Gastrocnemius medialis (tissue), 4 donors: ENCODE measurements around the gene ZNF521. TPM values are rescaled to one million over a fixed set of nuclear protein-coding genes. Genes with fewer than 3 reads are reported as not detected.

Source experiments
- ATAC-seq, 2 donors: fragments of 150-250 bp; one replicate each; pipeline ENCODE4 v1.9.1; 2016
- DNase-seq, 2 donors: peaks; one replicate each; pipeline ENCODE4 v3.0.0-alpha.2; 2019
- H3K27ac ChIP-seq, 4 donors: fragments of 200-600 bp; sonication (generic); 1 replicate in 1 of 4; 2 replicates in 3 of 4; pipeline ENCODE4 v1.5.1; 2016 to 2018; ENCODE audit warnings: mild to moderate bottlenecking in 2 of 4, moderate library complexity in 1 of 4
- H3K27me3 ChIP-seq, 3 donors: fragments of 200-600 bp; sonication (generic) in 2 of 3; 1 replicate in 1 of 3; 2 replicates in 2 of 3; pipeline versions ENCODE4 v1.5.1 to v1.6.0; 2016 to 2019; ENCODE audit warnings: mild to moderate bottlenecking in 1 of 3, moderate library complexity in 1 of 3
- H3K36me3 ChIP-seq, 2 donors: fragments of 200-600 bp; sonication (generic) in 1 of 2; one replicate each; pipeline ENCODE4 v1.5.1; 2017 to 2018
- H3K4me1 ChIP-seq, 2 donors: fragments of 200-600 bp; sonication (generic) in 1 of 2; one replicate each; pipeline ENCODE4 v1.5.1; 2016 to 2017; ENCODE audit warnings: mild to moderate bottlenecking in 2 of 2
- H3K4me3 ChIP-seq, 4 donors: fragments of 200-600 bp; sonication (generic) in 3 of 4; 1 replicate in 1 of 4; 2 replicates in 3 of 4; pipeline ENCODE4 v1.5.1; 2016 to 2019; ENCODE audit warnings: mild to moderate bottlenecking in 2 of 4
- H3K9me3 ChIP-seq, 3 donors: fragments of 200-600 bp; sonication (generic) in 2 of 3; 1 replicate in 1 of 3; 2 replicates in 2 of 3; pipeline ENCODE4 v1.5.1; 2016 to 2019
- CTCF ChIP-seq, 5 experiments: fragments of 450-650 bp in 3 of 5; fragments of 200-600 bp in 2 of 5; sonication (generic) in 2 of 5; IDR thresholded peaks in 4 of 5; conservative IDR thresholded peaks in 1 of 5; 1 replicate in 4 of 5; 2 replicates in 1 of 5; pipeline ENCODE4 v1.5.1; 2016 to 2019; ENCODE audit warnings: antibody characterized with exemption in 5 of 5, mild to moderate bottlenecking in 3 of 5, moderate library complexity in 3 of 5
- POLR2A ChIP-seq, 2 donors: fragments of 450-650 bp; IDR thresholded peaks; one replicate each; pipeline ENCODE4 v1.6.1; 2017; ENCODE audit warnings: antibody characterized with exemption in 2 of 2, mild to moderate bottlenecking in 2 of 2, moderate library complexity in 2 of 2
- in situ Hi-C, 4 donors: fragments of 200-750 bp; cut with MboI; loops; one replicate each; pipeline versions ENCODE4 v1.15.0 to v1.8.0; 2017; ENCODE audit warnings: low sequenced_read_pairs in 4 of 4
- intact Hi-C: fragments of 100-400 bp; cut with DNase I; formaldehyde crosslinking; loops from one replicate; pipeline ENCODE4 v1.15.1; 2023; ENCODE audit warnings: low total_unique reads
- total RNA-seq, 4 donors: library from RNA; depleted of rRNA; stranded (reverse); fragments of >200 nt; gene quantifications; one replicate each; pipeline versions ENCODE4 v1.1.0 to v1.2.3, GENCODE V29; 2016

The ZNF521 gene
- total RNA-seq, 4 donors from 2014 or later, result 3.5 to 15.6 (median 4.7) TPM

GRCh38 chr18:25019086-25019860 lies 332.7 kb downstream of the ZNF521 start:
- H3K36me3 ChIP-seq, result no peaks in the 10 kb centered on the region
- in situ Hi-C loops, result no loop called here

GRCh38 chr18:25016666-25017065 lies 335.3 kb downstream of the ZNF521 start:
- H3K9me3 ChIP-seq, result peaks cover 0 to 4% (median 0%) of the 10 kb centered on the region in 3 donors
- TF ChIP-seq POLR2A (IDR thresholded peaks at IDR 0.05), result no peak
- TF ChIP-seq CTCF (IDR thresholded peaks at IDR 0.05 in 4 of 5, conservative IDR thresholded peaks at IDR 0.05 in 1 of 5), result no peak
- H3K4me3 ChIP-seq, result no peak overlapping the region
- intact Hi-C loops, result no loop called here
- DNase-seq (no peak), ATAC-seq (no peak)
- in situ Hi-C loops, result no loop called here
- H3K4me1 ChIP-seq, result peaks cover 0 to 5% of the 10 kb centered on the region in 2 donors
- H3K27ac ChIP-seq, result no peak overlapping the region
- no peaks in the 10 kb centered on the region for H3K36me3 ChIP-seq
- no peaks in the 10 kb centered on the region for H3K27me3 ChIP-seq

More at GRCh38 chr18:25019086-25019860, 332.7 kb downstream of the ZNF521 start:
- no peak overlapping the region for H3K4me3 ChIP-seq
- intact Hi-C loops, result no loop called here
- no peak for DNase-seq
- ATAC-seq, result no peak
- no peaks in the 10 kb centered on the region for H3K27me3 ChIP-seq
- no peak overlapping the region for H3K27ac ChIP-seq
- peaks cover 0 to 4% (median 0%) of the 10 kb centered on the region in 3 donors for H3K9me3 ChIP-seq
- TF ChIP-seq POLR2A (IDR thresholded peaks at IDR 0.05) (no peak), CTCF (IDR thresholded peaks at IDR 0.05 in 4 of 5, conservative IDR thresholded peaks at IDR 0.05 in 1 of 5) (no peak)
- peaks cover 0 to 5% of the 10 kb centered on the region in 2 donors for H3K4me1 ChIP-seq

- Histone ChIP-seq H3K27me3 (no peaks in the 10 kb centered on the region), H3K4me1 (peaks cover 0 to 10% of the 10 kb centered on the region in 2 donors), H3K4me3 (no peak overlapping the region), H3K36me3 (no peaks in the 10 kb centered on the region), H3K9me3 (peaks cover 0 to 3% (median 0%) of the 10 kb centered on the region in 3 donors), H3K27ac (no peak overlapping the region)
- no peak for DNase-seq
- ATAC-seq, result no peak
- TF ChIP-seq POLR2A (IDR thresholded peaks at IDR 0.05) (no peak), CTCF (IDR thresholded peaks at IDR 0.05 in 4 of 5, conservative IDR thresholded peaks at IDR 0.05 in 1 of 5) (no peak)
- intact Hi-C loops (no loop called here), in situ Hi-C loops (no loop called here)
Observed at GRCh38 chr18:25016181-25016580, 335.8 kb downstream of the ZNF521 start.
